ENCODE measurements around the gene KRT3. TPM values are rescaled to one million over a fixed set of nuclear protein-coding genes. Genes with fewer than 3 reads are reported as not detected.

Gene KRT3
- total and polyA plus RNA-seq, 10 of the 15 experiments (the other 5 are each of a cell fraction or from before 2014, with no cell fraction given): not detected

DNA sequence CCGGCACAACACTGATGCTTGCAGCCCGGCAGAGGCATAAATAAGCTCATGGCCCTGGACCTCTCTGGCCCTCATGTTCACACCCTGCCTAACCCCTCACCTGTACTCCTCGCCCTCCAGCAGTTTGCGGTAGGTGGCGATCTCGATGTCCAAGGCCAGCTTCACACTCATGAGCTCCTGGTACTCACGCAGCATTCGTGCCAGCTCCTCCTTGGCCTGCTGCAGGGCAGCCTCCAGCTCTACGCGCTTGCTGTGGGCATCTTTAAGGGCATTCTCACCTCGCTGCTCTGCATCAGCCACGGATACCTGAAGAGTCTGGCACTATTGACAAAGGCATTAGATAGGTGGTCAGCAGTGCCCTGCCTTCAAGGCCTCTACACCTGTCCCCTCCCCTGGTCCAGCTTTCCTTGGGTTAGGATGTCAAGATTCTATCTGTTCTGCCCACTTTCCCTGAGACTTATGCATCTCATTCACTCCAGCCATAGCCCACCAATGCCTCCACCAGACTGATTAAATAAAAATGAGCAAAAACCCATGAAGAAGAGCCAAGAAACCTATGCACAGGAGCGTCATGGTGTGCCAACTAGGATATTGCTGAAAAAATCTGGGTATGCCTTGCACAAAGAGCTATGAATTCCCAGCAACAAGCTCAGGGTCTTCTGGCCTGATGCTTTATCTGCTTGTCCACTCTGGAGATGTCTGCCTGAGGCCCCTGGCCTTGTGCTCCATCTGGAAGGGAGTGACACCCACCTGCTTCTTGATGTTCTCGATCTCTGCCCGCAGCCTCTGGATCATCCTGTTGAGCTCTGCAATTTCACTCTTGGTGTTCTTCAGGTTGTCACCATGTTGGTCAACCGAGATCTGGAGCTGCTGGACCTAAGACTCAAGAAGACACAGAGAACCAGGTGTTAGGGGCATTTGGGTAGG lies 11.9 kb upstream of the KRT3 start:
- intact Hi-C loops (cut with micrococcal nuclease; ENCODE audit: unreplicated experiment): no loop called here
- in situ Hi-C loops (cut with MboI): no loop called here
- no TSS peak for BruUV-seq (replicated peaks)
- H3K79me2 ChIP-seq (ENCODE audit: control insufficient read depth, insufficient read depth, low read length): no peaks in the 10 kb centered on the region
- no peak overlapping the region for H3K27ac ChIP-seq (ENCODE audit: control insufficient read depth, insufficient read depth)
- ChIA-PET POLR2A (no interaction called here), RAD21 (ENCODE audit: unreplicated experiment) (interaction anchor here (0.5 kb wide), 1 partner anchor 688 kb away, joined by 3 read pairs; no protein-coding TSS in a partner anchor), SMC1A (ENCODE audit: uncharacterized antibody, unreplicated experiment) (no interaction called here), CTCF (no interaction called here)
- DNase-seq (ENCODE audit: low read depth, low spot score) (no peak), ATAC-seq (no peak), FAIRE-seq (no peak)
- no peak overlapping the region for H3K9ac ChIP-seq (ENCODE audit: control insufficient read depth, insufficient read depth, low read length)
- H3K27me3 ChIP-seq (replicated peaks in 1 of 2; ENCODE audit: control insufficient read depth in 2 of 2, insufficient read depth in 2 of 2, low read length in 1 of 2): peaks cover 0 to 3% of the 10 kb centered on the region in 2 experiments; a peak in 1 of 4 replicates
- WGBS (ENCODE audit: insufficient coverage, insufficient replicate concordance, low lambda C conversion rate, missing lambda C conversion rate): 33% methylated on average over 16 of the region's 16 CpGs
- no peak overlapping the region for H3K4me2 ChIP-seq (ENCODE audit: control insufficient read depth, insufficient read depth)
- no peaks in the 10 kb centered on the region for H4K20me1 ChIP-seq (ENCODE audit: control insufficient read depth, insufficient read depth)
- H2AFZ ChIP-seq (ENCODE audit: control insufficient read depth, low read depth, low read length): no peak overlapping the region
- H3K9me3 ChIP-seq (replicated peaks; ENCODE audit: control insufficient read depth, insufficient read depth, low read length): no peaks in the 10 kb centered on the region
- no peak overlapping the region for H3K4me3 ChIP-seq
- H3K36me3 ChIP-seq (ENCODE audit: control insufficient read depth in 2 of 2, insufficient read depth in 2 of 2, low read length in 1 of 2): no peaks in the 10 kb centered on the region
- no peaks in the 10 kb centered on the region for H3K4me1 ChIP-seq (ENCODE audit: control insufficient read depth, insufficient read depth, low read length)
- no peak for TF ChIP-seq E2F4 (IDR thresholded peaks at IDR 0.05; ENCODE audit: low read depth, low read length)
- no peak for TF ChIP-seq MEF2A (IDR thresholded peaks at IDR 0.05; ENCODE audit: insufficient read depth, low read depth, low read length)
- TF ChIP-seq BRCA1 (IDR thresholded peaks at IDR 0.05; ENCODE audit: low read depth, low read length): no peak
- no peak for TF ChIP-seq KLF5 (IDR thresholded peaks at IDR 0.05; ENCODE audit: partially characterized antibody)
- no peak for TF ChIP-seq SUPT20H (IDR thresholded peaks at IDR 0.05; ENCODE audit: borderline replicate concordance, control insufficient read depth, low read depth, low read length)
- TF ChIP-seq MTA2 (IDR thresholded peaks at IDR 0.05; ENCODE audit: low read depth): no peak
- TF ChIP-seq, protein P1, sequence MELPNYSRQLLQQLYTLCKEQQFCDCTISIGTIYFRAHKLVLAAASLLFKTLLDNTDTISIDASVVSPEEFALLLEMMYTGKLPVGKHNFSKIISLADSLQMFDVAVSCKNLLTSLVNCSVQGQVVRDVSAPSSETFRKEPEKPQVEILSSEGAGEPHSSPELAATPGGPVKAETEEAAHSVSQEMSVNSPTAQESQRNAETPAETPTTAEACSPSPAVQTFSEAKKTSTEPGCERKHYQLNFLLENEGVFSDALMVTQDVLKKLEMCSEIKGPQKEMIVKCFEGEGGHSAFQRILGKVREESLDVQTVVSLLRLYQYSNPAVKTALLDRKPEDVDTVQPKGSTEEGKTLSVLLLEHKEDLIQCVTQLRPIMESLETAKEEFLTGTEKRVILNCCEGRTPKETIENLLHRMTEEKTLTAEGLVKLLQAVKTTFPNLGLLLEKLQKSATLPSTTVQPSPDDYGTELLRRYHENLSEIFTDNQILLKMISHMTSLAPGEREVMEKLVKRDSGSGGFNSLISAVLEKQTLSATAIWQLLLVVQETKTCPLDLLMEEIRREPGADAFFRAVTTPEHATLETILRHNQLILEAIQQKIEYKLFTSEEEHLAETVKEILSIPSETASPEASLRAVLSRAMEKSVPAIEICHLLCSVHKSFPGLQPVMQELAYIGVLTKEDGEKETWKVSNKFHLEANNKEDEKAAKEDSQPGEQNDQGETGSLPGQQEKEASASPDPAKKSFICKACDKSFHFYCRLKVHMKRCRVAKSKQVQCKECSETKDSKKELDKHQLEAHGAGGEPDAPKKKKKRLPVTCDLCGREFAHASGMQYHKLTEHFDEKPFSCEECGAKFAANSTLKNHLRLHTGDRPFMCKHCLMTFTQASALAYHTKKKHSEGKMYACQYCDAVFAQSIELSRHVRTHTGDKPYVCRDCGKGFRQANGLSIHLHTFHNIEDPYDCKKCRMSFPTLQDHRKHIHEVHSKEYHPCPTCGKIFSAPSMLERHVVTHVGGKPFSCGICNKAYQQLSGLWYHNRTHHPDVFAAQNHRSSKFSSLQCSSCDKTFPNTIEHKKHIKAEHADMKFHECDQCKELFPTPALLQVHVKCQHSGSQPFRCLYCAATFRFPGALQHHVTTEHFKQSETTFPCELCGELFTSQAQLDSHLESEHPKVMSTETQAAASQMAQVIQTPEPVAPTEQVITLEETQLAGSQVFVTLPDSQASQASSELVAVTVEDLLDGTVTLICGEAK (IDR thresholded peaks at IDR 0.05; ENCODE audit: borderline replicate concordance): no peak
- no peak for TF ChIP-seq SIX5 (IDR thresholded peaks at IDR 0.05; ENCODE audit: low read depth, low read length, severe bottlenecking)
- TF ChIP-seq TAF1 (IDR thresholded peaks at IDR 0.05; ENCODE audit: borderline replicate concordance, low read depth, low read length): no peak
- TF ChIP-seq, protein P2, sequence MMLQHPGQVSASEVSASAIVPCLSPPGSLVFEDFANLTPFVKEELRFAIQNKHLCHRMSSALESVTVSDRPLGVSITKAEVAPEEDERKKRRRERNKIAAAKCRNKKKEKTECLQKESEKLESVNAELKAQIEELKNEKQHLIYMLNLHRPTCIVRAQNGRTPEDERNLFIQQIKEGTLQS (IDR thresholded peaks at IDR 0.05; ENCODE audit: borderline replicate concordance, extremely low read depth, low read depth, low read length): no peak
- TF ChIP-seq, protein P3, sequence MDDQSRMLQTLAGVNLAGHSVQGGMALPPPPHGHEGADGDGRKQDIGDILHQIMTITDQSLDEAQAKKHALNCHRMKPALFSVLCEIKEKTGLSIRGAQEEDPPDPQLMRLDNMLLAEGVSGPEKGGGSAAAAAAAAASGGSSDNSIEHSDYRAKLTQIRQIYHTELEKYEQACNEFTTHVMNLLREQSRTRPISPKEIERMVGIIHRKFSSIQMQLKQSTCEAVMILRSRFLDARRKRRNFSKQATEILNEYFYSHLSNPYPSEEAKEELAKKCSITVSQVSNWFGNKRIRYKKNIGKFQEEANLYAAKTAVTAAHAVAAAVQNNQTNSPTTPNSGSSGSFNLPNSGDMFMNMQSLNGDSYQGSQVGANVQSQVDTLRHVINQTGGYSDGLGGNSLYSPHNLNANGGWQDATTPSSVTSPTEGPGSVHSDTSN (IDR thresholded peaks at IDR 0.05; ENCODE audit: insufficient replicate concordance, low read depth, low read length): no peak
- TF ChIP-seq TBL1XR1 (IDR thresholded peaks at IDR 0.05; ENCODE audit: low read depth, low read length): no peak
- TF ChIP-seq CBFB (IDR thresholded peaks at IDR 0.05; ENCODE audit: low read depth): no peak

Data from GM12878 (cell line).